GM23338 (cell line): ENCODE data around the gene OR4D2. TPM values are rescaled to one million over a fixed set of nuclear protein-coding genes. Genes with fewer than 3 reads are reported as not detected.
A peak's percentile ranks its signal among the peaks of the same experiment; 100 is the strongest.

Experiments used
- ATAC-seq: fragments of 200-7000 bp; cut with Tn5 transposase; 3 replicates; pipeline ENCODE4 v1.9.1; 2020
- DNase-seq: peaks from one replicate; pipeline ENCODE4 v3.0.0-alpha.2; 2015; ENCODE audit warnings: low spot score
- H2AFZ ChIP-seq: fragments of 200-600 bp; sonication (generic); 2 replicates; pipeline ENCODE4 v1.8.0; 2016; ENCODE audit warnings: antibody characterized with exemption, mild to moderate bottlenecking, moderate library complexity
- H3F3A ChIP-seq: fragments of 200-600 bp; sonication (generic); replicated peaks from 2 replicates; pipeline ENCODE4 v1.8.0; 2017; ENCODE audit warnings: antibody characterized with exemption, mixed run types, low read depth
- H3K27ac ChIP-seq: fragments of 200-600 bp; sonication (generic); 2 replicates; pipeline ENCODE4 v1.6.1; 2016; ENCODE audit warnings: low read depth
- H3K27me3 ChIP-seq: fragments of 200-600 bp; sonication (generic); 2 replicates; pipeline ENCODE4 v1.8.0; 2016; ENCODE audit warnings: mild to moderate bottlenecking, mixed run types, moderate library complexity; ENCODE audit not compliant: insufficient read depth
- H3K36me3 ChIP-seq: fragments of 200-600 bp; sonication (generic); 2 replicates; pipeline ENCODE4 v1.8.0; 2016; ENCODE audit warnings: mild to moderate bottlenecking; ENCODE audit not compliant: insufficient read depth
- H3K4me1 ChIP-seq: fragments of 200-600 bp; sonication (generic); 2 replicates; pipeline ENCODE4 v1.8.0; 2016; ENCODE audit warnings: mild to moderate bottlenecking, moderate library complexity; ENCODE audit not compliant: insufficient read depth
- H3K4me2 ChIP-seq: fragments of 200-600 bp; sonication (generic); 2 replicates; pipeline ENCODE4 v1.7.1; 2017; ENCODE audit warnings: mixed run types
- H3K4me3 ChIP-seq: fragments of 200-600 bp; sonication (generic); 2 replicates; pipeline ENCODE4 v1.6.1; 2016; ENCODE audit warnings: mixed run types
- H3K79me2 ChIP-seq: fragments of 200-600 bp; sonication (generic); replicated peaks from 2 replicates; pipeline ENCODE4 v1.8.0; 2017; ENCODE audit warnings: mild to moderate bottlenecking; ENCODE audit not compliant: insufficient read depth
- H3K9me2 ChIP-seq: fragments of 200-600 bp; sonication (generic); 2 replicates; pipeline ENCODE4 v1.8.0; 2017; ENCODE audit not compliant: insufficient read depth
- H4K20me1 ChIP-seq: fragments of 200-600 bp; sonication (generic); replicated peaks from 2 replicates; pipeline ENCODE4 v1.8.0; 2017; ENCODE audit warnings: mild to moderate bottlenecking; ENCODE audit not compliant: insufficient read depth
- H3K27ac Mint-ChIP-seq: 2 replicates; pipeline ENCODE4 v1.8.0; 2020; ENCODE audit warnings: inconsistent platforms, mild to moderate bottlenecking, moderate library complexity, mixed read lengths
- H3K27me3 Mint-ChIP-seq: 3 replicates; pipeline ENCODE4 v1.8.0; 2022; ENCODE audit warnings: low read depth, mild to moderate bottlenecking, moderate library complexity, mixed read lengths, inconsistent platforms; ENCODE audit not compliant: insufficient read depth, poor library complexity
- H3K36me3 Mint-ChIP-seq: 3 replicates; pipeline ENCODE4 v1.8.0; 2021; ENCODE audit warnings: low read depth, mild to moderate bottlenecking, inconsistent platforms, moderate library complexity, mixed read lengths
- H3K4me1 Mint-ChIP-seq: 3 replicates; pipeline ENCODE4 v1.8.0; 2020; ENCODE audit warnings: mild to moderate bottlenecking, inconsistent platforms, mixed read lengths
- H3K4me3 Mint-ChIP-seq: 3 replicates; pipeline ENCODE4 v1.8.0; 2021; ENCODE audit warnings: moderate library complexity, mild to moderate bottlenecking, inconsistent platforms, mixed read lengths
- H3K9me3 Mint-ChIP-seq: 3 replicates; pipeline ENCODE4 v1.8.0; 2020; ENCODE audit warnings: moderate library complexity, mild to moderate bottlenecking, inconsistent platforms, mixed read lengths
- CREB1 ChIP-seq: fragments of 250-450 bp; sonication (Bioruptor Pico); IDR thresholded peaks from 2 replicates; pipeline ENCODE4 v1.5.0; 2020; ENCODE audit warnings: low read depth, mild to moderate bottlenecking, moderate library complexity
- ETS1 ChIP-seq: IDR thresholded peaks from 2 replicates; pipeline ENCODE4 v1.6.1; 2016; ENCODE audit warnings: antibody characterized with exemption
- EZH2 ChIP-seq: fragments of 200-600 bp; sonication (generic); IDR thresholded peaks from one replicate; pipeline ENCODE4 v1.8.0; 2017; ENCODE audit warnings: antibody characterized with exemption, mild to moderate bottlenecking, low read depth; ENCODE audit not compliant: unreplicated experiment
- JUNB ChIP-seq: IDR thresholded peaks from one replicate; pipeline ENCODE4 v1.6.1; 2016; ENCODE audit warnings: antibody characterized with exemption; ENCODE audit not compliant: unreplicated experiment
- NANOG ChIP-seq: IDR thresholded peaks from 2 replicates; pipeline ENCODE4 v1.6.1; 2016; ENCODE audit warnings: antibody characterized with exemption, borderline replicate concordance
- POLR2AphosphoS5 ChIP-seq: IDR thresholded peaks from 2 replicates; pipeline ENCODE4 v1.6.1; 2016; ENCODE audit warnings: antibody characterized with exemption, low read depth
- REST ChIP-seq: IDR thresholded peaks from one replicate; pipeline ENCODE4 v1.6.1; 2018; ENCODE audit warnings: antibody characterized with exemption; ENCODE audit not compliant: unreplicated experiment
- STAT1 ChIP-seq: IDR thresholded peaks from one replicate; pipeline ENCODE4 v1.6.1; 2016; ENCODE audit warnings: antibody characterized with exemption; ENCODE audit not compliant: unreplicated experiment
- ZNF114 ChIP-seq: fragments of 250-450 bp; sonication (Bioruptor Pico); IDR thresholded peaks from 2 replicates; pipeline ENCODE4 v1.5.0; 2020; ENCODE audit warnings: mild to moderate bottlenecking, moderate library complexity
- ZNF331 ChIP-seq: fragments of 250-450 bp; sonication (Bioruptor Pico); IDR thresholded peaks from 2 replicates; pipeline ENCODE4 v1.5.0; 2020; ENCODE audit warnings: low read depth, mild to moderate bottlenecking, moderate library complexity
- polyA plus RNA-seq: library from polyadenylated mRNA; unstranded; fragments of >200 nt; fragmentation: Nextera tagmentation; extraction: Ambion mirVana; gene quantifications from 2 replicates; pipeline ENCODE4 v1.2.1, GENCODE V29; 2016
- total RNA-seq: library from RNA; depleted of rRNA; stranded (reverse); fragments of >200 nt; shearing (Covaris generic); gene quantifications from 2 replicates; pipeline ENCODE4 v1.2.3, GENCODE V29; 2014

Gene OR4D2
- total and polyA plus RNA-seq, 2 experiments from 2014 or later, result not detected

- Mint-ChIP-seq H3K9me3 (no peaks in the 10 kb centered on the region), H3K36me3 (no peaks in the 10 kb centered on the region), H3K4me1 (peaks cover 8% of the 10 kb centered on the region; the same call in 2 of the 3 replicates), H3K27ac (no peak overlapping the region), H3K27me3 (peaks cover 2% of the 10 kb centered on the region), H3K4me3 (no peak overlapping the region)
- no peaks in the 10 kb centered on the region for H3K36me3 ChIP-seq
- ATAC-seq (no peak), DNase-seq (no peak)
- no peaks in the 10 kb centered on the region for H3K79me2 ChIP-seq
- no peak overlapping the region for H2AFZ ChIP-seq
- no peaks in the 10 kb centered on the region for H3K27me3 ChIP-seq
- H3F3A ChIP-seq, result no peaks in the 10 kb centered on the region
- no peaks in the 10 kb centered on the region for H3K9me2 ChIP-seq
- no peaks in the 10 kb centered on the region for H4K20me1 ChIP-seq
- H3K4me2 ChIP-seq, result no peak overlapping the region
- H3K27ac ChIP-seq, result no peak overlapping the region
- no peak for TF ChIP-seq NANOG
- TF ChIP-seq JUNB, result no peak
- no peak overlapping the region for H3K4me3 ChIP-seq
- no peaks in the 10 kb centered on the region for H3K4me1 ChIP-seq
Measured at GRCh38 chr17:58183514-58183913, 16.7 kb downstream of the OR4D2 start.

- ATAC-seq (peak; percentile 94), DNase-seq (peak; percentile 61)
- H3K4me2 ChIP-seq, result no peak overlapping the region
- no peaks in the 10 kb centered on the region for H3K36me3 Mint-ChIP-seq
- no peaks in the 10 kb centered on the region for H3F3A ChIP-seq
- H3K4me3 Mint-ChIP-seq, result no peak overlapping the region
- peak overlapping the region; percentile 38; the same call in 1 of the 2 replicates for H3K27ac Mint-ChIP-seq
- H3K27me3 Mint-ChIP-seq, result peaks cover 2% of the 10 kb centered on the region
- H3K27me3 ChIP-seq, result no peaks in the 10 kb centered on the region
- H3K9me3 Mint-ChIP-seq, result no peaks in the 10 kb centered on the region
- no peak overlapping the region for H3K4me3 ChIP-seq
- H2AFZ ChIP-seq, result no peak overlapping the region
- TF ChIP-seq JUNB (no peak), CREB1 (CRISPR knock-in tag) (no peak)
- no peak overlapping the region for H3K27ac ChIP-seq
- H3K9me2 ChIP-seq, result no peaks in the 10 kb centered on the region
- no peaks in the 10 kb centered on the region for H3K36me3 ChIP-seq
- H4K20me1 ChIP-seq, result no peaks in the 10 kb centered on the region
- H3K4me1 Mint-ChIP-seq, result peaks cover 8% of the 10 kb centered on the region; the same call in 2 of the 3 replicates
- H3K79me2 ChIP-seq, result no peaks in the 10 kb centered on the region
- H3K4me1 ChIP-seq, result no peaks in the 10 kb centered on the region
Measured at GRCh38 chr17:58184308-58184985, 17.7 kb downstream of the OR4D2 start.

GRCh38 chr17:58184986-58185761 lies 18.4 kb downstream of the OR4D2 start:
- H3F3A ChIP-seq, result no peaks in the 10 kb centered on the region
- no peaks in the 10 kb centered on the region for H4K20me1 ChIP-seq
- Mint-ChIP-seq H3K4me1 (peaks cover 8% of the 10 kb centered on the region; the same call in 2 of the 3 replicates), H3K36me3 (no peaks in the 10 kb centered on the region), H3K9me3 (no peaks in the 10 kb centered on the region), H3K27ac (peak overlapping the region; percentile 38; the same call in 1 of the 2 replicates), H3K4me3 (no peak overlapping the region), H3K27me3 (peaks cover 2% of the 10 kb centered on the region)
- no peaks in the 10 kb centered on the region for H3K79me2 ChIP-seq
- H3K9me2 ChIP-seq, result no peaks in the 10 kb centered on the region
- no peak for TF ChIP-seq ETS1
- no peak for TF ChIP-seq EZH2
- no peak for TF ChIP-seq REST
- TF ChIP-seq JUNB, result no peak
- no peak for TF ChIP-seq CREB1 (CRISPR knock-in tag)
- no peak for TF ChIP-seq ZNF114 (CRISPR knock-in tag)
- TF ChIP-seq NANOG, result no peak
- no peak for TF ChIP-seq STAT1
- no peak for TF ChIP-seq POLR2AphosphoS5
- no peak for TF ChIP-seq ZNF331 (CRISPR knock-in tag)
- ATAC-seq, result no peak
- H3K36me3 ChIP-seq, result no peaks in the 10 kb centered on the region
- no peaks in the 10 kb centered on the region for H3K4me1 ChIP-seq
- no peak overlapping the region for H3K4me2 ChIP-seq
- H3K27ac ChIP-seq, result no peak overlapping the region
- H3K27me3 ChIP-seq, result no peaks in the 10 kb centered on the region
- DNase-seq, result no peak
- H3K4me3 ChIP-seq, result no peak overlapping the region
- H2AFZ ChIP-seq, result no peak overlapping the region
